Measurements from ENCODE around the gene SLC25A22.

SLC25A22 gene

DNA sequence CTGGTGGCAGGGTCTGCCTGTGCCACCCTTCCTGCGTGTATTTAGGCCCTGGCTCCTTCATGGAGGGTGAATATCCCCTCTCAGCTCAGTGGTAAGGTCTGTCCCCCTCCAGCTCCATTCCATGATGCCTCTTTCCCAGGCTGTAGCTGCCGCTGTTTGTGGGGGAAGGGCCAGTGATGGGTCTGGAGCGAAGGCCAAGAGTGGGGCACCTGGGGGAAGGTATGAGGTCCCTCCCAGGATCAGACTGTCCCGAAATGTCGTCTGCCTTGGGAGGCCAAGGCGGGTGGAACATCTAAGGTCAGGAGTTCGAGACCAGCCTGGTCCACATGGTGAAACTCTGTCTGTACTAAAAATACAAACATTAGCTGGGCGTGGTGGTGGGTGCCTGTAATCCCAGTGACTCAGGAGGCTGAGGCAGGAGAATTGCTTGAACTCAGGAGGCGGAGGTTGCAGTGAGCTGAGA, 35.8 kb upstream of the SLC25A22 start:
- no peak for DNase-seq (ENCODE audit: low spot score)

DNA sequence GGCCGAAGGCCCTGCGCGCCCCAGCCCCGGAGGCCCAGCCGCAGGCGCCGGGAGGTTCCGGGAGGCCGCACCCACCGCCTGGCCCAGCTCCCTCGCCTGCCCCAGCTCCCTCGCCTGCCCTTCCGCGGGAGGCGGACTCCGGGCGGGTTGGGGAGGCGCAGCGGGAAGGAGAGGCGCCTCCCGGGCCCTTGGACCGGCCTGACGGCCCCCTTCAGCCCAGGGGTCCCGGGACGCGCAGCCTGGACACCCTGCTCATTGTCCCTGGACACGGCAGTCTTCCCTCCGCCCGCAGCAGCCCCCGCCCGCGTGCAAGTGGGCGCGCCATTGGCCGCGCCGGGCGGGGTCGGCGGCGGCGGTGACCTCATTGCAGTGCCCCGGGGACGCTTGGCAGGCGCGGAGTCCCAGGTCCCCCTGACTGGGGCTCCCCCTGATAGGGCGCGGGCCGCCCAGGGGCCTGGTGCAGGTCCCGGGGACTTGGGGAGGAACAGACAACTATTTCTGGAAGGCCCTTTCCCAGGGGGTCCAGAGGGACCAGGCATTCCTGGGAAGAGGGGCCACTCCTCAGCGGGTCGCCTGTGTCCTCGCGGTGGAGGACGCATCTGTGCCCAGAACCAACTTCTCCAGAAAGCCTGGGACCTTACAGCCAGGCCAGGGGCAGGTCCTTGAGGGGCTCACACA, 35.2 kb upstream of the SLC25A22 start:
- peak; percentile 50 for DNase-seq (ENCODE audit: low spot score)

DNA sequence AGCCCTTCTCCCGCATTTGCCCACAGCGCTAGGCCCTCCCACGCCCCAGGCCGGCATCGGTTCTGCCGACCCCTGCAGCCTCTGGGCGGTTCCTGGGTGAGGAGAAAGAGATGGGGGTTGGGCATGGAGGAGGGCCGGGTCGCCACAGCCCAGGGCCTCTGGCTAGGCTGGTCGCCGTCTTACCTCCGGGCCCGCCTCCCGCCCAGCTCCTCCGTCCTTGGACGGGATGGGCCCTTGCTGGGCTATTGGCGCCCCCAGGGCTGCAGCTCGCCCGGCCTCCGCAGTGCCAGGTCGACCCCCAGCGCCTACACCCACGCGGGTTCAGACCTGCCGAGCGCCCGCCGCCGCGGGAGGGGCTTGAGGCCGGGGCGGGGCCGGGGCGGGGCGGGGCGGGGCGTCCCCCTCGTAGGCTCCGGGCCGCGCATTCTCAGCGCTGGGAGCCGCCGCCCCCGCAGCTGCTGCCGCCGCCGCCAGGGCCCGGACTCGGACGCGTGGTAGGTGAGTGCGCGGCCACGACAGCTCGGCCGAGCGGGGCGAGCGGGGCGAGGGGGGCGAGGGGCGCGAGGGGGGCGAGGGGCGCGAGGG, 34.5 kb upstream of the SLC25A22 start, which contains the start of gene CD151:
Gene CD151, plus strand, starts transcription at position 424 of the 585 bp plus-strand sequence. CDS start 3,118 bp downstream, outside the sequence.
- no peak for DNase-seq (ENCODE audit: low spot score)

DNA sequence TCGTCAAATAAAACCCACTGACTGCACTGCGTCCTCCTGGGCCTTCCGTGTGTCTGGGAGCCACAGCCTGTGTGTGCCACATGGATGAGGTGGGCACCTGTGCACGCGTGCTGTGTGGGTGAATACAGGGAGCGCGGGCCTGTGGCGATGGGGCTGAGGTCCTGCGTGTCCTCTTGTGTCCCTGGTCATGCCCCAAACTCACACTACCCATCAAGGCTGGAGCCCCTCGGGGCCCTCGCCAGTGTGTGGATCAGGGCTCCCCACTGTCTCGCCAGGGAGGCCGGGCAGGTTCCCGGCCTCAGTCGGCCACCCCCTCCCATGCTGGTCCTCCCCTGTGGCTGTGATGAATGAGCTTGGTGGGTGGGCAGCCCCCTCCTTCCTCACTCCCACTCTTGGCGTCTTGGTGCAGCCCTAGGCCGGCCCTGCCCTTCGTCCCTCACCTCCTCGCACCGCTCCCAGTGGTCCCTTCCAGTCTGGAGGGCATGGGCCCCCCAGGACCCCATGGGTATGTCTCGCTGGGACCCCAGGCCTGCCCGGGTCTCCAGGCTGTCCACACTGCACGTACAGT, 34.0 kb upstream of the SLC25A22 start:
- no peak for DNase-seq (ENCODE audit: low spot score)

DNA sequence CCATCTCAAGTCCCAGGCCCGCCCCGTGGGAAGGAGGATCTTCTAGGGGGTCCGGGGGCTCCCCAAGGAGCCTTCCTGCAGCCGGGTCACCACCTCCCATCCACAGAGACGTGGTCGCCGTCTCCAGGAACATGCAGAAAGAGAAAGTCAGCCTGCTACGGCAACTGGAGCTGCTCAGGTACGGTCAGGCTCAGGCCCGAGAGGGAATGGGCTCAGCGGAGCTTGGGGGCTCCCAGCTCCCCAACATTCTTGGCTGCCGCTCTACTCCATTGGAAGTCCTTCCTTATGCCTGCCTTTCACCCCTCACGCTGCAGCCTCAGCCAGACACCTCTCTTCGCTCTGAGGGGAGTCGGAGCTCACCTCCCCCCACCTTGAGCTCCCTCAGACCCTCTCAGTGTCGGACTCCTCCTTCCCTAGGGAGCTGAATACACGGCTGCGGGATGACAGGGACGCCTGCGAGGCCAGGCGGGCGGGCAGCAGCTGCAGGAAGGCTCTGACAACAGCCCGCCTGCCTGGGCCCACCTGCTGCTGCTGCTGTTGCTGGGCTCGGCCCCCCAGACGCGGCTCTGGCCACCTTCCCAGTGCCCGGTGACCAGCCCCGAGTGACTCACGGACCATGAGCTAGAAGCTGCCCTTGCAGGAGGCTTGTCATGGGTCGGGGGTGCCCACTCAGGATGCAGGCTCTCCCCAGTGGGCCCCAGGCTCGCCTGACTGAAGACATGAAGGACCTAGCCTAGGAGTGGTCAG, 33.2 kb upstream of the SLC25A22 start:
- DNase-seq (ENCODE audit: low spot score) = no peak

DNA sequence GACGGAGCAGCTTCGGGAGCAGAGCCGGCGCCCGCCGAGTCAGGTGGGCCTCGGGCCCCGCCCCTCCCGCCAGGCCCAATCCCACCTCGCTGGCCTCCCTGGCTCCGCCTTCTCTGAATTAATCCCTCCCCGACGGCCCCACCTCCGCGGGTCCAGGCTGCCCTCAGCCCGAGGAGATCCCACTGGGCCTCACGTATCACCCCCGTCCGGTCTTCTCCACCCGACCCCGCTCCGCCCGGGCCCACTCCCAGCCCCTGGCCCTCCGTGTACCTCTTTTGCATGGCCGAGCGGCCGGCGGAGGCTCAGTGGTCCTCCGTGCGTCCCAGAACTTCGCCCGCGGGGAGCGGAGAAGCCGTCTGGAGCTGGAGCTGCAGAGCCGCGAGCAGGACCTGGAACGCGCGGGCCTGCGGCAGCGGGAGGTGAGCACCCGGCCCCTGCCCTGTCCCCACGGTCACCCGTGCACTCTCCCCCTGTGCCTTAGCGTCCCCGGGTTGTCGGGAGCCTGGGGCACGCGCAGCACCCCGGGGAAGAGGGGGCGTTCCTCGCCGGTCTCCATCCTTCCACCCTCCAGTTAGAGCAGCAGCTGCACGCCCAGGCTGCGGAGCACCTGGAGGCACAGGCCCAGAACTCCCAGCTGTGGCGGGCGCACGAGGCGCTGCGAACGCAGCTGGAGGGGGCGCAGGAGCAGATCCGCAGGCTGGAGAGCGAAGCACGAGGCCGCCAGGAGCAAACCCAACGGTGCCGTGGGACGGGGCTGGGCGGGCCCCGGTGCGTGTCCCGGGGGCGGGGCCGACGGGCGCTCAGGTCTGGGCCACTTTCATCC, 32.4 kb upstream of the SLC25A22 start:
- no peak for DNase-seq (ENCODE audit: low spot score)

DNA sequence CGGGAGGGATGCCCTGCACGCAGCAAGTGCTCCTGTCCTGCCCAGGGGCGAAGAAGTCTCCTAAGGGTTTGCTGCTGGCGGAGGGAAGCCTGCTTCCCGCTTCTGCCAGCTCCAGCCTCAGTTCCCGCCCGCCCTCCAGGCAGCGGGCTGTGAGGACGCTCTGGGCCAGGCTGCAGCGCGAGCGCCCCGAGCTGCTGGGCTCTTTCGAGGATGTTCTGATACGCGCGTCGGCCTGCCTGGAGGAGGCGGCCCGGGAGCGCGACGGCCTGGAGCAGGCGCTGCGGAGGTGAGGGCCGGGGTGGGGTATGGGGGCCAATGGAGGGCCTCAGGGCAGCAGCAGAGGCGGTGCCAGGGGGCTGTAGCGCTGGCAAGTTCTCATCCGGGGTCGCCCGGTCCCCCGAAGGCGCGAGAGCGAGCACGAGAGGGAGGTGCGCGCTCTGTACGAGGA, 31.8 kb upstream of the SLC25A22 start:
- DNase-seq (ENCODE audit: low spot score) = no peak

DNA sequence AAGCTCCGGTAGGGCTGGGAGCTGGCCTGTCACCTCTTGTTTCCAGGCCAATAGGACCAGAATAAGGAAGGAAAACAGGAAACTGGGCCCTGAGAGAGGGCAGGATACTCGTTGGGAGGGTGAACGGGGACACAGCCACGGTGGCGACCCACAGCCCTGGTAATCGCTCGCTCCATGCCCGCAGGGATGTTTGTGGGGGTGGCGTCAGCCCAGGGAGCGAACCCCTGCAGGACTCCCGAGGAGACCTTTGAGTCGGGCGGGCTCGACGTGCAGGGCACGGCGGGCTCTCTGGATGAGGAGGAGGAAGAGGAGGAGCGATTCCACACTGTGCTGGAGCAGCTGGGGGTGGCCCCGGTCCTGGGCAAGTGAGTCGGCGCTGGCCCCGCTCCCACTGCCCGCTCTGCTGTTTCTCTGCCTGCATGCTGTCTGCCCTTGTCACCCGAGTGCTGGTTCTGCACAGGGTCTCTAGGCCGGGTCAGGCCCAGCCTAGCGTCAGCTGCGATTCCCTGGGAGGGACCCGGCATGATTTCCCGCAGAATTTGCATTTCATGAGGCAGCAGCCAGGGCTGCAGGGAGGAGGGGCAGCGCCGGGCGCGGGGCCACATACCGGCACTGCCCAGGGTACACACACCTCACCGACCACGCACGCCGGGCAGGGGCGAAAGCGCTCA, 31.2 kb upstream of the SLC25A22 start:
- DNase-seq (ENCODE audit: low spot score) = no peak

DNA sequence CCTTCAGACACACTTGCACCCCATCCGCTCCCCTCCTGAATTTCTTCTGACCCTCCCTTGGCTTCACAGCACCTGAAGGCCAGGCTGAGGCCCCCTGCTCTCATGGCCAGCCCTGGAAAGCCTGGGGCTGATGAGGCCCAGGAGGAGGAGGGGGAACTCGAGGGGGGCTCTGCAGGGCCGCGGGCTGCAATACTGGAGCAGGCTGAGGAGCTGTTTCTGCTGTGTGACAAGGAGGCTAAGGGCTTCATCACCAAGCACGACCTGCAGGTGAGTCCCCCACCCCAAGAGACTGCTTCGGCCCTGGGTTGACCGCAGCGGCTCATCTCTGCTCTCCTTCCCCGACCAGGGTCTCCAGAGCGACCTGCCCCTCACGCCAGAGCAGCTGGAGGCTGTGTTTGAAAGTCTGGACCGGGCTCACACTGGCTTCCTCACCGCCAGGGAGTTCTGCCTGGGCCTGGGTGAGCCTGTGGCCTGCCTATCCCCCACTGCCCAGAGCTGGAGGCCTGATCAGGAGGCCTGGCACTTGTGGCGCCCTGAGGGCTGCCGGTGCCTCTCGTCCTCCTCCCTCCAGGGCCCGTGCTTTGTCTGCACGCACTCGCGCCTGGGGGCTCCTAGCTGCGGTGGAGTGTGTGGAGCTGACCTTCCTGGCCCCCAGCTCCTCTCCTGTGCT, 30.6 kb upstream of the SLC25A22 start:
- DNase-seq (ENCODE audit: low spot score) = no peak

DNA sequence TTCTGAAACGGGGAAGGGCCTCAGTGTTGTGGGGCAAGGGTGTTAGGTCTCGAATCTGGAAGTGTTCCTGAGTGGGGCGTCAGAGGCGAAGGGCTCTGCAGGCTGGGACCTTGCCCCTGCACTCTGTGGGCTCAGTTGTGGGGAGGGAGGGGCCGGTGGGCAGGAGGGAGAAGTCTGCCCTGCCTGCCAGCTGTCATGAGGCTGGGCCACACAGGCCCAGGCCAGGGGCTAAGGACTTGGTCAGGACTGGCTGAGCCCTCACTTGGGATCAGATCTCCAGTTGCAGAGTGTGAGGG, 29.8 kb upstream of the SLC25A22 start, which contains the start of gene CRACR2B:
Gene CRACR2B, plus strand, starts transcription at position 23 of the 296 bp plus-strand sequence. CDS start 689 bp downstream, outside the sequence.
- DNase-seq (ENCODE audit: low spot score) = no peak

DNA sequence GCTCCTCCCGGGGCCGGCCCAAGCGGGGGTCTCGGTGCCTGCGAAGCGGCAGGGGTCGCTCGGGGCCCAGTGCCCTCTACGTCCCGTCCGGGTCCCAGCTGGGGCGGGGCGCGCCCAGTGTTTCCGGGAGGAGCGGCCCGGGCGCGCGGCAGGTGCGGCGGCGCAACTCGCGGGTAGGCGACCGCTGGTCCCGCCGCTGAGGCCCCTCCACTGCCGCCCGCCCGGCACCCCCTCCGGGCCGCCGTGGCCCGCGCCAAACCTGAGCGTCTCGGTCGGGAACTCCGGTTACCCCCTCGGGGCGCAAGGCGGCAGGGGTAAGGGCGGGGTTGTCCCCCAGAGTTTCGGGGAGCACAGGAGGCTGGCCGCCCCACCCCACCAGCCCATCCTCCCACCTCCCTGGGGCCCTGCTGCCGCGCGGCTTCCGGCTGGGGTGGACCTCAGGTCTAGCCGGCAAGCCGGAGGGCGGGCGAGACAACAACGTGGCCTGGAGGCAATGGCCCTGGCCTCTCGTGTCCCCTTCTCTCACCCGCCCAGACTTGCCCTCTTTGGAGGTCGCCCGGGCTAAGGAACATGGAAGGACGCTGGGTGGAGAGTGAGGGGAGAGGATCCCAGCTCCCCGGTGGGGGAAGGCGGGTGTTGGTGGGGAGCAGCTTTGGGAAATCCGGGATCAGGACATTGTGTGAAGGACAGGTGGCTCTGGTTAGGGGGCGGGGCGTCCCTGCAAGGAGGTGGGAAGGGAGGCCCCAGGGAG, 29.2 kb upstream of the SLC25A22 start:
- DNase-seq (ENCODE audit: low spot score) = no peak

DNA sequence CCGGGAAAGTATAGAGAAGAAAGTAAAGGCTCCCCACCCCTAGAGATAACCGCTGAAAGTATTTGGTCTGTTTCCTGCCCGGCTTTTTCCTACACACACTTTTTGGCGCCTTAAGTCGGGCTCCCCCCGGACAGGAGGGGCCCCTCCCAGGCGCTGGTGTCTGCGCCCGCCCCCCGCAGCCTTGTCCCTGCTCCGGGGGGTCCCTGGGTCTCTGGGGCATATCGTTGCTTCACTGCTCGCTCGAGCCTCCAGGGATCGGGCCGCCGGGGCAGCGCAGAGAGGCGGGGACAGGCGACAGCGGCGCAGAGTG, 28.7 kb upstream of the SLC25A22 start:
- no peak for DNase-seq (ENCODE audit: low spot score)

DNA sequence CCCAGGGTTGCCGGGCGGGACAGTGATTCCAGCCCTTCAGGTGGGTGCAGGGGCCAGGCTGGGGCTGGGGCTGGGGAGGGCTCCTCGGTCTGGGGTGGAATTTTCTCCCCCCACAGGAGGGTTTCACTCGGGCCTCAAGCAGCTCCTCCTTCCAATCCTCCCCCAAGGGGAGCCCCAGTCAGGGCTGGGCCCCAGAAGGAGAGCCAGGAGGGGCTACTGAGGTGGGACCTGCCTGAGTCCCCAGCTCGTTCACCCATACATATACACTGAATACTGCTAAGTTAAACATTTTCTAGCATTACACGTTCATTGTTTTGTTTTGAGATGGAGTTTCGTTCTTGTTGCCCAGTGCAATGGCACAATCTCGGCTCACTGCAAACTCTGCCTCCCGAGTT, 28.1 kb upstream of the SLC25A22 start:
- DNase-seq (ENCODE audit: low spot score) = no peak

DNA sequence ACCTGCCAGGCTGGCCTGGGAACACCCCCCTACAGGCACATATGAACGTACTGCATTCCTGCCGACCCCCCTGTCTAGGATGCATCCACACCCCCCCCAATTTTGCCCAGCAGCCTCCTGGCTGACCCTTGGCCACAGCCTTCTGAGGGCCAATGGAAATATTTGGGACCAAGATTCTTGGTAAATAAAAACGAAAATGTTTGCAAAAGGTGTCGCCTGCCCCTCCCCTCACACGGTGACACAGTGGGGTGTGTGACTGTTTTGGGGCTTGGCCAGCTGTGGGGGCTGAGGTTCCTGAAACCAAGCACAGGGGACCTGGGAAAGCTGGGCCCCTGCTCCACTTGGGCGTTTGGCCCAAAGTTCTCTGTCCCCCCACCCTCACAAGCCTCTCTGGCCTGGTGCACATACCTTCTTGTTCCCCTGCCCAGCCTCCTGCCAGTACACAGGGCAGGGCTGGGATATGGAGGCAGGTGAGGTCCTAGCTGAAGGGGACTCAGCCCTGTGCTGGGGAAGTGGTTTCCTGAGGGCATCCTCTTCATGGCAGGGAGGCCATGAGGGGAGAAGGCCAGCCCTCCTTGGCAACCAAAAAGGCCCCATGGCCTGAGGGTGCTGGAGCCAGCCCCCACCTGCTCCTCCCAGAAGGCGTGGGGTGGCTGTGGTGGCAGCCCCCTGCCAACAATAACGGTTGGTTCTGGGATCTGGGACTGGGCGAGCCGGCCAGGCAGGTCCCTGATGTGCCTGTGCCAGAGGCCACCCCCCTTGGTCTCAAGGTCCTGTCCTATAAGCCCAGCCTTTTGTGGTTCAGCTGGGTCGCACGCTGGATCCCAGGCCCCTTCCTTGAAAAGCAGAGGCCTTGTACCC, 27.5 kb upstream of the SLC25A22 start:
- DNase-seq (ENCODE audit: low spot score) = no peak

DNA sequence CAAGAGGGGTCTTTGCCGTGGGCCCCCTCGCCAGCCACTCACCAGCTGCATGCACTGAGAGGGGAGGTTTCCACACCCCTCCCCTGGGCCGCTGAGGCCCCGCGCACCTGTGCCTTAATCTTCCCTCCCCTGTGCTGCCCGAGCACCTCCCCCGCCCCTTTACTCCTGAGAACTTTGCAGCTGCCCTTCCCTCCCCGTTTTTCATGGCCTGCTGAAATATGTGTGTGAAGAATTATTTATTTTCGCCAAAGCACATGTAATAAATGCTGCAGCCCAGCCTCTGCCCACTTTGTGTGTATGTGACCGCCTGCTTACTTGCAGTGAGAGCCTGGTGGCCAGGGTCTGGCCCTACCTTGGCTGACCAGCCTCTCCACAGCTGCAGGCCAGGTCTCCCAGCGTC, 26.9 kb upstream of the SLC25A22 start:
- no peak for DNase-seq (ENCODE audit: low spot score)

DNA sequence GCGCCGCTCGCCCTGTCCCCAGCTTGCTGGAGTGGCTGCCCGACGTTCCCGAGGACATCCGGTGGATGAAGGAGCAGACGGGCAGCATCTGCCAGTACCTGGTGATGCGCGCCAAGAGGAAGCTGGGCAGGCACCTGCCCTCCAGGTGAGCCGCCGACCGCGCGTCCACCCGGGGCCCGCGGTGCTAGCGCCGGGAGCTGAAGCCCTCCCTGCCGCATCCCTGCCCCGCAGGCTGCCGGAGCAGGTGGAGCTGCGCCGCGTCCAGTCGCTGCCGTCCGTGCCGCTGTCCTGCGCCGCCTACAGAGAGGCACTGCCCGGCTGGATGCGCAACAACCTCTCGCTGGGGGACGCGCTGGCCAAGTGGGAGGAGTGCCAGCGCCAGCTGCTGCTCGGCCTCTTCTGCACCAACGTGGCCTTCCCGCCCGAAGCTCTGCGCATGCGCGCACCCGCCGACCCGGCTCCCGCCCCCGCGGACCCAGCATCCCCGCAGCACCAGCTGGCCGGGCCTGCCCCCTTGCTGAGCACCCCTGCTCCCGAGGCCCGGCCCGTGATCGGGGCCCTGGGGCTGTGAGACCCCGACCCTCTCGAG, 26.3 kb upstream of the SLC25A22 start:
- no peak for DNase-seq (ENCODE audit: low spot score)

DNA sequence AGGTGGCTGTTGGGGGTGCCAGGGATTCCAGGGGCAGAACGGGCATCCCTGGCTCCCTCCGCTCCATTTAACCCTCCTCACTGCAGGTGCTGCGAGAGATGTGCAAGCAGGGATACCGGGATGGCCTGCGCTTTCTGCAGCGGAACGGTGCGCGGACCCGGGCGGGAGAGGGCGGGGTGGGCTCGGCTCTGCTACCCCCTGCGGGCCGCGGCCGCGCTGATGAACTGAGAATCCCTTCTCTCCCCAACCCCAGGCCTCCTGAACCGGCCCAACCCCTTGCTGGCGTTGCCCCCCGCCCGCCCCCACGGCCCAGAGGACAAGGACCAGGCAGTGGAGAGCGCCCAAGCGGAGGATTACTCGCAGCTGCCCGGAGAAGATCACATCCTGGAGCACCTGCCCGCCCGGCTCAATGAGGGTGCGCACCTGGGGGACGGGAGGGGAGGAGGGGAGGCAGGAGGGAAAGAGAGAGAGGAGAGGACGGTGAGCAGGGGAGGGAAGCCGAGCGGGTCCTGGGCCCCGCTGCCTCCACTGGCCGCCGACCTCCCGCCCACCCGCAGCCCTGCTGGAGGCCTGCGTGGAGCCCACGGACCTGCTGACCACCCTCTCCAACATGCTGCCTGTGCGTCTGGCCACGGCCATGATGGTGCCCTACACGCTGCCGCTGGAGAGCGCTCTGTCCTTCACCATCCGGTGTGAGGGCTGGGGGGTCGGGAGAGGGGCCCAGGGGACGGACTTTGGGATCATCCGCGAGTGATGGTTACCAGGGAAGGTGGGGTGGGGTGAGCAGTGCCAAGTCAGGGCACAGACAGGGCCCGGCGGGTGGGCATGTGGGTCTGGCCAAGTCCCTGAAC, 25.6 kb upstream of the SLC25A22 start:
- no peak for DNase-seq (ENCODE audit: low spot score)

Measured in hematopoietic multipotent progenitor cell treated with erythropoietin and hydrocortisone succinate and interleukin-3 and kit ligand, for 17 days (in vitro differentiated cells).